Sigmoid colon (tissue), 7 donors: ENCODE measurements around the gene TP53TG3D. TPM values are rescaled to one million over a fixed set of nuclear protein-coding genes. Genes with fewer than 3 reads are reported as not detected.

Experiments used
- polyA plus RNA-seq, 3 donors: library from polyadenylated mRNA; stranded (reverse); fragments of 200-250 nt; gene quantifications; one replicate each; pipeline ENCODE4 v1.2.3, GENCODE V29; 2013
- small RNA-seq, 3 donors: library from RNA; depleted of rRNA; stranded (forward); fragments of <200 nt; gene quantifications; one replicate each; pipeline ENCODE3, GENCODE V24; 2016
- total RNA-seq, 4 donors: library from RNA; depleted of rRNA; stranded (reverse); fragments of >200 nt; gene quantifications; one replicate each; pipeline ENCODE4 v1.1.0, GENCODE V29; 2016
- donor health status: healthy with polysubstance abuse.
- donor health status: Bipolar disorder and iron deficiency.
- donor health status: healthy.

TP53TG3D gene
- total and polyA plus RNA-seq, 7 donors: 1.2 to 1.9 (median 1.6) TPM; not detected in 4

Small RNA genes within 50 kb of the gene (small RNA-seq; reads per million reads assigned to genes)
- 0 reads per million in 3 donors for gene AC133485.1
- gene AC140878.1: 0 reads per million in 3 donors
